Epithelial cell of esophagus (primary cell): ENCODE measurements around the gene VEGFA.
A peak's percentile ranks its signal among the peaks of the same experiment; 100 is the strongest.

Source experiments
- DNase-seq: peaks from one replicate; pipeline ENCODE4 v3.0.0; 2010; ENCODE audit warnings: low read depth
- H3K4me3 ChIP-seq: 2 replicates; pipeline ENCODE4 v1.5.1; 2011; ENCODE audit warnings: mild to moderate bottlenecking, low read length, control low read depth
- TF ChIP-seq, protein P1 (sequence below): IDR thresholded peaks from 2 replicates; pipeline ENCODE4 v1.5.1; 2011; ENCODE audit warnings: low read depth, mild to moderate bottlenecking, low read length, control low read depth, inconsistent platforms; ENCODE audit not compliant: insufficient read depth; ENCODE audit errors: missing control alignments

Gene VEGFA

DNA sequence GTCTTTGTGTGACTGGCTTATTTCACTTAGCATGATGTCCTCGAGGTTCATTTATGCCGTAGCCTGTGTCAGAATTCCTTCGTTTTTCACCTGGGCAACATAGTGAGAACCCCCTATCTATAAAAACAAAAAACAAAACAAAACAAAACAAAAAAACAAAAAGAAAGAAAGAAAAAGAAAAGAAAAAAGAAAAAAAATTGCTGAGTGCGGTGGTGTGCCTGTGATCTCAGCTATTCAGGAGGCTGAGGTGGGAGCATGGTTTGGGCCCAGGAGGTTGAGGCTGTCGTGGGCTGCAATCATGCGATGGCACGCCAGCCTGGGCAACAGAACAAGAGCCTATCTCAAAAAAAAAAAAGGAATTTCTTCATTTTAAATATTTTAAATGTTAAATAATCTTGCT is 38.4 kb downstream of the VEGFA start:
- TF ChIP-seq, protein P1, sequence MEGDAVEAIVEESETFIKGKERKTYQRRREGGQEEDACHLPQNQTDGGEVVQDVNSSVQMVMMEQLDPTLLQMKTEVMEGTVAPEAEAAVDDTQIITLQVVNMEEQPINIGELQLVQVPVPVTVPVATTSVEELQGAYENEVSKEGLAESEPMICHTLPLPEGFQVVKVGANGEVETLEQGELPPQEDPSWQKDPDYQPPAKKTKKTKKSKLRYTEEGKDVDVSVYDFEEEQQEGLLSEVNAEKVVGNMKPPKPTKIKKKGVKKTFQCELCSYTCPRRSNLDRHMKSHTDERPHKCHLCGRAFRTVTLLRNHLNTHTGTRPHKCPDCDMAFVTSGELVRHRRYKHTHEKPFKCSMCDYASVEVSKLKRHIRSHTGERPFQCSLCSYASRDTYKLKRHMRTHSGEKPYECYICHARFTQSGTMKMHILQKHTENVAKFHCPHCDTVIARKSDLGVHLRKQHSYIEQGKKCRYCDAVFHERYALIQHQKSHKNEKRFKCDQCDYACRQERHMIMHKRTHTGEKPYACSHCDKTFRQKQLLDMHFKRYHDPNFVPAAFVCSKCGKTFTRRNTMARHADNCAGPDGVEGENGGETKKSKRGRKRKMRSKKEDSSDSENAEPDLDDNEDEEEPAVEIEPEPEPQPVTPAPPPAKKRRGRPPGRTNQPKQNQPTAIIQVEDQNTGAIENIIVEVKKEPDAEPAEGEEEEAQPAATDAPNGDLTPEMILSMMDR, result no peak
- DNase-seq, result no peak
- H3K4me3 ChIP-seq, result no peak overlapping the region

DNA sequence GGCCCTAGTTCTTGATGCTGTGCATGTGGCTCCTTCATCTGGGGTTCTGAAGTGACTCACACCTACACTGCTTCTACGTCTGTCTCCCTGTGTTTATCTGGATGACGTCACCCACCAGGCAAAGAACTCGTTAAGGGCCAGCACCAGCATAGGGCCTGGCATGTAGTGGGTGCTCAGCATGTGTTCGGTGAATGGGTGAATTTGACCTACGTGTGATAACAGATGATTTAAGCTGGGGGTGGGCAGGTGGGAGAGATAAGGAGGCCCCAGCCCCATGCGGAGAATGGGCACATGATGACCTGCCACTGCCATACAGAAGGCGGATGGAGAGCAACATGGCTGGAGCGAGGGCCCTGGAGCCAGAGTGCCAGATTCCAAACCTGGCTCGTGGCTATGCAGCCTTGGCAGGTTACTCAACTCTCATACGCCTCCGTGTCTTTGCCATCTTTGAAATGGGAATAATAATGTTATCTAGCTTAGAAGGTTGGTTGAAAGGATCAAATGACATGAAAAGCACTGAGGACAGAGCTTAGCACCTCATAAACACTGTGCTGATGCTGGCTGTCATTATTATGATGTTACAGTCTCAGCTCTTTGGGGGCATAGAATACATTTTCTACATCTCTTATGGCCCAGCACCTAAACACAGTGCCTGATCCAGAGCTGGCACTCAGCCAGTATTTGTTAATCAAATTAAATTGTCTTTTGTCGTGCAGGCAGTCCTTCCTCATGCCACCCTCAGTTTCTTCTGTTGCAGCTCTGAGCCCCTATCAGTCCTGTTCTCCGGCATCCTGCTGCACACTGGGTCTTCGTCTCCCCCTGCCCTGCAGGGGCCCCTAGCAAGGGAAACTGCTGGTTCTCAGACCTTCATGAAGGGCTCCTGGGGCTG is 39.6 kb downstream of the VEGFA start:
- H3K4me3 ChIP-seq, result no peak overlapping the region
- TF ChIP-seq, protein P1, result no peak
- peak; percentile 75 for DNase-seq

DNA sequence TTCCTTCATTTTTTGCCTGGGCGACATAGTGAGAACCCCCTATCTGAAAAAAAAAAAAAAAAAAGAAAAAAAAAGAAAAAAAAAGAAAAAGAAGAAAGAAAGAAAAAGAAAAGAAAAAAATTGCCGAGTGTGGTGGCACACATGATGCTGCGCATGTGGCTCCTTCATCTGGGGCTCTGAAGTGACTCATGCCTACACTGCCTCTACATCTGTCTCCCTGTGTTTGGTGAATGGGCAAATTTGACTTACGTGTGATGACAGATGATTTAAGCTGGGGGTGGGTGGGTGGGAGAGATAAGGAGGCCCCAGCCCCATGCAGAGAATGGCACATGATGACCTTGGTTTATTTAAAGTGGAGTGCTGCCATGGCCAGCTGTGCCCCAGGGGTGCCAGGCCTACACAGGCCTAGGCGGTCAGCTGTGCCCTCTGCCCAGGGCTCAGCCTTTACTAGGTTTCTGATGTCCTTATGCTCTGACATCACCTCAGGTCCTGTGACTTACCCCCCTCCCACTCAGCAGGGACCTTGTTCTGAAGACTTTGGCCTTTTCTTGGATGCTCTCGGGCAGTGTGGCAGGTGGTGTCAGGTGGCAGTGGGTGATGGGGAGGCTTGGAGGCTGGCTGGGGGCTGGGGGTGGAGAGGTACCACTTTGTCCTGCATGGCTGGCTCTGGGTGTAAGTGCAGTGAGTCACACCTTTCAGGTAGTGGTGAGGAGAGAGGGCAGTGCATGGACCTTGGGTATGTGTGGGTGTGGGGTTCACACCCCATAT is 41.1 kb downstream of the VEGFA start:
- TF ChIP-seq, protein P1, result no peak
- no peak for DNase-seq
- no peak overlapping the region for H3K4me3 ChIP-seq

DNA sequence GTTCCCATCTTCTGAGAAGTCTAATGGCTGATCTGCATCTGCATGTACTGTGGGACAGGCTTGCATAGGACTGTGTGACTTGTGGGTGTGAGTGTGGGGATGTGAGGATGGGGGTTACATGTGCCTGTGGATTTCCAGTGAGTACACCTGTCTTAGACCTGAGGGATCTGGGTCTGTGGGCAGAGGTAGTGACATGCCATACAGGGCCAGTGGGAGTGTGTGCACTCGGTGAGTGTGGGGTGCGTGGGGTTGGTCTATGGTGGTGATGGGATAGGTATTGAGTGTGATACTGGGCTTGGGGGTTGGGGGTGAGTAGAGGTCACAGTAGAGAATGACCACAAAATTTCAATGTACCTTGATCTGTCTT is 41.7 kb downstream of the VEGFA start:
- no peak overlapping the region for H3K4me3 ChIP-seq
- no peak for DNase-seq
- TF ChIP-seq, protein P1, result no peak

DNA sequence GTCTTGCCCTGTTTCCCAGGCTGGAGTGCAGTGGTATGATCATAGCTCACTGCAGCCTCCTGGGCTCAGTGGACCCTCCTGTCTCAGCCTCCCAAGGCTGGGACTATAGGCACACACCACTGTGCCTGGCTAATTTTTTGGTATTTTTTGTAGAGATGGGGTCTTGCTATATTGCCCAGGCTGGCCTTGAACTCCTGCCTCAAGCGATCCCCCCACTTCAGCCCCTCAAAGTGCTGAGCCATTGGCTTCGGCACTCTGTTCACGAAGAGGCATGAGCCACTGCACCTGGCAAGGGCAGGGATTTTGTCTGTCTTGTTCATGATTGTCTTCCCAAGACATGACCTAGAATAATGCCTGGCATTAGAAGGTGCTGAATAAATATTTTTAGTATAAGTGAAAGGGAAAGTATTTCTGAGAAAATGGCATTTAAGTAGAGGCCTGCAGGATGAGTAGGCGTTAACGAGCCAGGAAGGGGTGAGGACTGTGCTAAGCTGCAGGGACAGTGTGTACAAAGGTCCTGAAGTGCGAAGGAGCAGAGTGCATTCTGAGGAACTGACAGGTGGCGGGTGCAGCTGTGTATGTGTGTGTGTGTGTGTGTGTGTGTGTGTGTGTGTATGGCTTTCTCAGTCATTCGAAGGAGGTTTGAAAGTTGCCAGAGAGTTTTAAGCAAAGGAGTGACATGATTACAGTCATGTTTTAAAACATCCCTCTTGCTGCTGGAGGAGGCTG is 43.0 kb downstream of the VEGFA start:
- TF ChIP-seq, protein P1, result no peak
- DNase-seq, result no peak
- no peak overlapping the region for H3K4me3 ChIP-seq

DNA sequence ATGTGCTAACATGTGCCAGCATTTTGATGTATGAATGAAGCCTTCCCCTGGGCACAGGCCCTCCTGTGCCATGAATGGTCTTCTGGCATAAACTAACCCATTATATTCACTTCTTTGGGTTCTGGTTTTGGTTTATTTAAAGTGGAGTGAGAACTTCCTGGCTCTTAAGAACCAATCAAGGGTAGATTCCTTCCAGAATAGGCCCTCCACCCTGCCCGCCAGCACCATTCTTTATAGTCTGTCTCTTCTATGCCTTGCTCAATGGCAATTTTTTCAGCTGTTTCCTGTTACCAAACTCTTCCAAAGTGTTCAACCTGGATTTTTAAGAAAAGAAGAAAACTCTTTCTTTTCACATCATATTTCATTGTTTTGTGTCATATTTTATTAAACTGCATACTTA is 44.1 kb downstream of the VEGFA start:
- no peak overlapping the region for H3K4me3 ChIP-seq
- no peak for DNase-seq
- TF ChIP-seq, protein P1, result no peak
